Adrenal gland (tissue), 5 donors: ENCODE measurements around the gene INCENP.

ENCODE experiments used
- CTCF ChIP-seq, 6 experiments: fragments of 450-650 bp in 4 of 6; fragments of 200-600 bp in 2 of 6; sonication (generic) in 1 of 6; IDR thresholded peaks; 1 replicate in 5 of 6; 2 replicates in 1 of 6; pipeline versions ENCODE4 v1.5.1 to v1.8.0; 2016 to 2021; ENCODE audit warnings: antibody characterized with exemption in 6 of 6, mild to moderate bottlenecking in 2 of 6, moderate library complexity in 1 of 6
- POLR2A ChIP-seq, 2 donors: fragments of 450-650 bp; IDR thresholded peaks; one replicate each; pipeline ENCODE4 v1.6.1; 2017; ENCODE audit warnings: antibody characterized with exemption in 2 of 2, mild to moderate bottlenecking in 2 of 2, moderate library complexity in 1 of 2
- donor health status: DM: no; HTN: no; CAD: no.

GRCh38 chr11:62145261-62145871 lies 21.6 kb downstream of the INCENP start:
- TF ChIP-seq CTCF (IDR thresholded peaks at IDR 0.05) (no peak), POLR2A (IDR thresholded peaks at IDR 0.05) (no peak)
